Endodermal cell (in vitro differentiated cells): ENCODE data around the gene PEX6. TPM values are rescaled to one million over a fixed set of nuclear protein-coding genes. Genes with fewer than 3 reads are reported as not detected.

ENCODE experiments used
- DNase-seq: peaks from one replicate; pipeline ENCODE4 v3.0.0-alpha.2; 2017
- H3K27ac ChIP-seq: 2 replicates; pipeline ENCODE4 v1.5.1; 2013; ENCODE audit warnings: mild to moderate bottlenecking, low read depth, low read length, moderate library complexity
- H3K27me3 ChIP-seq: 2 replicates; pipeline ENCODE4 v1.6.1; 2013; ENCODE audit warnings: mild to moderate bottlenecking, low read length, moderate library complexity; ENCODE audit not compliant: insufficient read depth, control insufficient read depth, poor library complexity, severe bottlenecking
- H3K36me3 ChIP-seq: 2 replicates; pipeline ENCODE4 v1.7.0; 2013; ENCODE audit warnings: mild to moderate bottlenecking, low read length, moderate library complexity; ENCODE audit not compliant: control insufficient read depth, insufficient read depth
- H3K4me1 ChIP-seq: one replicate; pipeline ENCODE4 v1.7.0; 2013; ENCODE audit warnings: low read length; ENCODE audit not compliant: control insufficient read depth, insufficient read depth
- H3K4me3 ChIP-seq: 2 replicates; pipeline ENCODE4 v1.5.1; 2013; ENCODE audit warnings: mild to moderate bottlenecking, low read length, moderate library complexity
- H3K9ac ChIP-seq: 2 replicates; pipeline ENCODE4 v1.6.1; 2013; ENCODE audit warnings: mild to moderate bottlenecking, low read length, moderate library complexity; ENCODE audit not compliant: poor library complexity, severe bottlenecking; ENCODE audit errors: extremely low read depth
- H3K9me3 ChIP-seq: 2 replicates; pipeline ENCODE4 v1.6.1; 2013; ENCODE audit warnings: mild to moderate bottlenecking, low read length, moderate library complexity; ENCODE audit not compliant: control insufficient read depth
- H3K27ac Mint-ChIP-seq: 2 replicates; pipeline ENCODE4 v1.8.0; 2020; ENCODE audit warnings: mixed read lengths
- H3K27me3 Mint-ChIP-seq: 2 replicates; pipeline ENCODE4 v1.8.0; 2021; ENCODE audit warnings: mild to moderate bottlenecking, mixed read lengths; ENCODE audit not compliant: insufficient read depth
- H3K36me3 Mint-ChIP-seq: 2 replicates; pipeline ENCODE4 v1.8.0; 2020; ENCODE audit warnings: low read depth, mixed read lengths
- H3K4me1 Mint-ChIP-seq: 2 replicates; pipeline ENCODE4 v1.8.0; 2020; ENCODE audit warnings: mixed read lengths
- H3K4me3 Mint-ChIP-seq: 2 replicates; pipeline ENCODE4 v1.8.0; 2020; ENCODE audit warnings: mild to moderate bottlenecking, moderate library complexity, mixed read lengths
- H3K9me3 Mint-ChIP-seq: 2 replicates; pipeline ENCODE4 v1.8.0; 2020; ENCODE audit warnings: mild to moderate bottlenecking, mixed read lengths
- CTCF ChIP-seq: fragments of 200-600 bp; sonication (generic); conservative IDR thresholded peaks from 2 replicates; pipeline ENCODE4 v1.5.0; 2021; ENCODE audit warnings: antibody characterized with exemption, mild to moderate bottlenecking
- WGBS, 2 experiments: methylation state at CpG; one replicate each; pipeline versions ENCODE4 v1.1.5 to v1.1.7; 2013; ENCODE audit warnings: missing lambda C conversion rate in 2 of 2, mixed read lengths in 1 of 2; ENCODE audit not compliant: insufficient coverage in 1 of 2, insufficient read length in 1 of 2; 5-methylcytosine and 5-hydroxymethylcytosine counted together
- total RNA-seq, 2 donors: library from RNA; stranded (reverse); fragmentation: NEBNext Ultra II Directional in 1 of 2; extraction: Animal tissue kit (Norgen Biotek cat#: 25700) in 1 of 2; gene quantifications; 2 replicates in 1 of 2; 3 replicates in 1 of 2; pipeline ENCODE4 v1.2.1, GENCODE V29; 2021

PEX6 gene
- total RNA-seq, 2 donors from 2014 or later = 17.2 to 21.4 TPM

- Histone ChIP-seq H3K9me3 (no peaks in the 10 kb centered on the region), H3K27me3 (no peaks in the 10 kb centered on the region), H3K27ac (no peak overlapping the region), H3K9ac (no peak overlapping the region), H3K4me3 (no peak overlapping the region), H3K36me3 (no peaks in the 10 kb centered on the region), H3K4me1 (no peaks in the 10 kb centered on the region)
- Mint-ChIP-seq H3K27ac (no peak overlapping the region), H3K9me3 (no peaks in the 10 kb centered on the region), H3K4me1 (peaks cover 3% of the 10 kb centered on the region), H3K36me3 (peaks cover 33% of the 10 kb centered on the region), H3K27me3 (peaks cover 4% of the 10 kb centered on the region), H3K4me3 (no peak overlapping the region)
- DNase-seq = no peak
- whole genome bisulfite sequencing, 2 experiments = 93 to 100% methylated on average over 1 to 7 of the region's 7 CpGs
- no peak for TF ChIP-seq CTCF
Measured at GRCh38 chr6:42966571-42966970, 12.4 kb downstream of the PEX6 start.

- H3K9me3 ChIP-seq = no peaks in the 10 kb centered on the region
- H3K4me3 ChIP-seq = no peak overlapping the region
- no peaks in the 10 kb centered on the region for H3K36me3 ChIP-seq
- no peak overlapping the region for H3K4me3 Mint-ChIP-seq
- peaks cover 6% of the 10 kb centered on the region for H3K4me1 Mint-ChIP-seq
- H3K36me3 Mint-ChIP-seq = peaks cover 33% of the 10 kb centered on the region
- peaks cover 24% of the 10 kb centered on the region for H3K27me3 ChIP-seq
- peak; percentile 70 for TF ChIP-seq CTCF
- peaks cover 26% of the 10 kb centered on the region for H3K27me3 Mint-ChIP-seq
- H3K9ac ChIP-seq = no peak overlapping the region
- H3K27ac ChIP-seq = no peak overlapping the region
- DNase-seq = peak; percentile 96
- H3K4me1 ChIP-seq = no peaks in the 10 kb centered on the region
- H3K9me3 Mint-ChIP-seq = no peaks in the 10 kb centered on the region
- 77 to 100% methylated on average over 2 to 9 of the region's 9 CpGs for WGBS, 2 experiments
- H3K27ac Mint-ChIP-seq = no peak overlapping the region
Measured at GRCh38 chr6:42963855-42964605, 15.0 kb downstream of the PEX6 start.

- H3K9me3 ChIP-seq = no peaks in the 10 kb centered on the region
- Mint-ChIP-seq H3K27me3 (peaks cover 31% of the 10 kb centered on the region), H3K4me3 (no peak overlapping the region), H3K9me3 (no peaks in the 10 kb centered on the region), H3K4me1 (peaks cover 6% of the 10 kb centered on the region), H3K27ac (no peak overlapping the region), H3K36me3 (peaks cover 31% of the 10 kb centered on the region)
- 84 to 94% methylated on average over 5 to 12 of the region's 12 CpGs for WGBS, 2 experiments
- peaks cover 28% of the 10 kb centered on the region for H3K27me3 ChIP-seq
- no peak overlapping the region for H3K27ac ChIP-seq
- no peaks in the 10 kb centered on the region for H3K36me3 ChIP-seq
- no peak for DNase-seq
- no peaks in the 10 kb centered on the region for H3K4me1 ChIP-seq
- no peak overlapping the region for H3K4me3 ChIP-seq
- TF ChIP-seq CTCF = no peak
- H3K9ac ChIP-seq = no peak overlapping the region
Measured at GRCh38 chr6:42963179-42963854, 15.7 kb downstream of the PEX6 start.
